Measurements from ENCODE around the gene PLEKHF1.

The PLEKHF1 gene

GRCh38 chr19:29631450-29631849 lies 33.8 kb upstream of the PLEKHF1 start:
- in situ Hi-C loops (cut with HindIII; ENCODE audit: low pct_ligation_motif_present, low pct_unique_long_range_greater_than_20kb, low sequenced_read_pairs) = no loop called here
- no peak for DNase-seq

DNA sequence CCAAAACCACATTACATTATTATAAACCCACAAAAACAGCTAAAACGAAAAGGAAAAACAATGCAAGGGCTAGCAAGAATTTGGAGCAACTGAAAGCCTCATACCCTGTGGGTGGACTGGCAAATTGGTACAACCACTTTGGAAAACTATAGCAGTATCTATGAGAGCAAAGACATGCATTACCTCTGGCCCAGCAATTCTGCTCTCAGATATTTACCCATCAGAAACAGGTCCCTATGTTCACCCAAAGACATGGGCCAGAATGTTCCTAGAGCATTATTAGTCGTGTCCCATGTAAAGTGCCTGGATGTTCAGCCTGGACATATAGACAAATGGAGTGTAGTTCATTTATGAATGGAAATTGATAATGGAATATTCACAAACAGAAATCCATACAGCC lies 31.3 kb upstream of the PLEKHF1 start:
- no peak for DNase-seq
- in situ Hi-C loops (cut with HindIII; ENCODE audit: low pct_ligation_motif_present, low pct_unique_long_range_greater_than_20kb, low sequenced_read_pairs) = no loop called here

GRCh38 chr19:29634423-29635130 lies 30.7 kb upstream of the PLEKHF1 start:
- in situ Hi-C loops (cut with HindIII; ENCODE audit: low pct_ligation_motif_present, low pct_unique_long_range_greater_than_20kb, low sequenced_read_pairs) = no loop called here
- no peak for DNase-seq

DNA sequence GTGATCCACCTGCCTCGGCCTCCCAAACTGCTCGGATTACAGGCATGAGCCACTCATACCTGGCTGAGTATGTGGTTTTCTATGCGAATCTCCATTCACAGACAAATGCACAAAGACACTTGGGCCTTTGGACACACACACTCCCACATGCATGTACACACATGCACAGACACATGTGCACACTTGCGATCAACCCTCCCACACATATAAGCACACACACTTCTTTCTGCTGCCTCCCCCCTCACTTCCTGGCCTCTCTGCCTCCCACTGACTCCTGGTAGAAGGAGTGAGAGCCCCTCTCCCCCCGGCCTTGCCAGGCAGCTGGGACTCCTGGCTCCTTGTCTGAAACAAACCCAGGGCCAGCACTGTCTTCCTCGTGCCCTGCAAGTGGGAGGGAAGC lies 29.3 kb upstream of the PLEKHF1 start:
- in situ Hi-C loops (cut with HindIII; ENCODE audit: low pct_ligation_motif_present, low pct_unique_long_range_greater_than_20kb, low sequenced_read_pairs) = no loop called here
- DNase-seq = no peak

DNA sequence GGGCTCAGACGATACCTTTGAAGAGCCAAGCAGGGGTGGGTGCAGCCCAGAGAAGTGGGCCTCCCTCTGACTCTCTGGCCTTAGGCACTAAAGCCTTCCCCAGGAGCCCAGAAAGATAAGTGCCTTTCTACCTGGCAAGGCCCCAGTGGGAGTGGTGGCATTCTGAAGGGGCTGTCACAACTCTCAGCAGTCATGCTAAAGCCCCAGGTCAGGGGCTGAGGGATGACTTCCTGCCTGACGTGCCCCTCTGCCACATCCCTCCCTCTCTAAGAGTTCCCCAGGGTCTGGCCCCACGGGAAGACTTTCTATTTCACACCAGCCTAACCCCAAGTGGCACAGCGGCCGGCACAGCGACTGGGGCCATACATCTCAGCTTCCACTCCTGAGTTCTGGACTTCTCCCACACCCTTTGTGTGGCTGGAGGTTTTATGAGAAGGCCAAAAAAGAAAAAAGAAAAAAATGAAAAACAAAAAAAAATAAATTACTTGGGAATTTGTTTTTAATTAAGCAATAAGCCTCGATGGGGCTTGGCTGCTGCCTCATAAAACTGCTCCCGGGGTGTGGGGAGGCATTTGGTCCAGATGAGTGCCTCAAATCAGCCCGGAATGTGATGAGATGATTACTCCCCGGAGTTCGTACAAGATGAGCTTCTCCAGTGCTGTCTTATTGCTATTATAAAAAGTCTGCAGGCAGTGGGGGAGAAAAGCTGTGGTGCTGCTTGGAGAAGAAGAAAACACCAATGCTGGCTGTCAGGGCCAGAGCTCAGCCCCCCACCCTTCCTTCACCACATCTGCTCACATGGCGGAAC lies 28.5 kb upstream of the PLEKHF1 start:
- in situ Hi-C loops (cut with HindIII; ENCODE audit: low pct_ligation_motif_present, low pct_unique_long_range_greater_than_20kb, low sequenced_read_pairs) = no loop called here
- no peak for DNase-seq

- in situ Hi-C loops (cut with HindIII; ENCODE audit: low pct_ligation_motif_present, low pct_unique_long_range_greater_than_20kb, low sequenced_read_pairs) = no loop called here
- DNase-seq = no peak
These were observed 26.2 kb upstream of the PLEKHF1 start for GRCh38 chr19:29639086-29639485.

DNA sequence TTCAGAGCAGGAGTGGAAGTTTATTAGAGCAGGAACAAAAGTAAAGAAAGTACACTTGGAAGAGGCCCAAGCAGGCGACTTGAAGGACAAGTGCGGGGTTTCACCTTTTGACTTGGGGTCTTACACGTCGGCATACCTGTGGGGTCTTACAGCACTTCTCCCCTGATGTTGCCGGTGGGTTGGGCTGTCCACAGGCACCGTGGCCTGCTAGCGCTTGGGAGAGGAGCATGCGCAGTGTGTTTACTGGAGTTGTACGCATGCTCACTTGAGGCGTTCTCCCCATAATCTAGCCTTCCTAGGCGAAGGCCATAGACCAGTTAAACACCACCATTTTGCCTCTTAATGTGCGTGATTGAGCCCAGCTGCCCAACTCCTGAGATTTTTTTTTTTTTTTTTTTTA lies 25.0 kb upstream of the PLEKHF1 start:
- DNase-seq = no peak
- in situ Hi-C loops (cut with HindIII; ENCODE audit: low pct_ligation_motif_present, low pct_unique_long_range_greater_than_20kb, low sequenced_read_pairs) = no loop called here

GRCh38 chr19:29641597-29641996 lies 23.7 kb upstream of the PLEKHF1 start:
- in situ Hi-C loops (cut with HindIII; ENCODE audit: low pct_ligation_motif_present, low pct_unique_long_range_greater_than_20kb, low sequenced_read_pairs) = no loop called here
- no peak for DNase-seq

GRCh38 chr19:29643361-29643935 lies 21.8 kb upstream of the PLEKHF1 start:
- in situ Hi-C loops (cut with HindIII; ENCODE audit: low pct_ligation_motif_present, low pct_unique_long_range_greater_than_20kb, low sequenced_read_pairs) = no loop called here
- no peak for DNase-seq

- in situ Hi-C loops (cut with HindIII; ENCODE audit: low pct_ligation_motif_present, low pct_unique_long_range_greater_than_20kb, low sequenced_read_pairs) = no loop called here
- DNase-seq = no peak
These were observed 21.1 kb upstream of the PLEKHF1 start for GRCh38 chr19:29644210-29644609.

- DNase-seq = no peak
- in situ Hi-C loops (cut with HindIII; ENCODE audit: low pct_ligation_motif_present, low pct_unique_long_range_greater_than_20kb, low sequenced_read_pairs) = no loop called here
These were observed 19.8 kb upstream of the PLEKHF1 start for GRCh38 chr19:29645491-29645867.

GRCh38 chr19:29645911-29646310 lies 19.4 kb upstream of the PLEKHF1 start:
- no peak for DNase-seq
- in situ Hi-C loops (cut with HindIII; ENCODE audit: low pct_ligation_motif_present, low pct_unique_long_range_greater_than_20kb, low sequenced_read_pairs) = no loop called here

- in situ Hi-C loops (cut with HindIII; ENCODE audit: low pct_ligation_motif_present, low pct_unique_long_range_greater_than_20kb, low sequenced_read_pairs) = no loop called here
- DNase-seq = no peak
These were observed 14.4 kb upstream of the PLEKHF1 start for GRCh38 chr19:29650772-29651387.

- in situ Hi-C loops (cut with HindIII; ENCODE audit: low pct_ligation_motif_present, low pct_unique_long_range_greater_than_20kb, low sequenced_read_pairs) = no loop called here
- DNase-seq = no peak
These were observed 13.5 kb upstream of the PLEKHF1 start for GRCh38 chr19:29651622-29652394.

- DNase-seq = no peak
- in situ Hi-C loops (cut with HindIII; ENCODE audit: low pct_ligation_motif_present, low pct_unique_long_range_greater_than_20kb, low sequenced_read_pairs) = no loop called here
These were observed 11.9 kb upstream of the PLEKHF1 start for GRCh38 chr19:29653398-29653797.

- no peak for DNase-seq
- in situ Hi-C loops (cut with HindIII; ENCODE audit: low pct_ligation_motif_present, low pct_unique_long_range_greater_than_20kb, low sequenced_read_pairs) = no loop called here
These were observed 9.5 kb upstream of the PLEKHF1 start for GRCh38 chr19:29655648-29656335.

GRCh38 chr19:29658221-29658991 lies 6.9 kb upstream of the PLEKHF1 start:
- in situ Hi-C loops (cut with HindIII; ENCODE audit: low pct_ligation_motif_present, low pct_unique_long_range_greater_than_20kb, low sequenced_read_pairs) = no loop called here
- no peak for DNase-seq
